SW480 (cell line): ENCODE measurements around the gene POLK.
"Not testable (repeated sequence)": the region's sequence is repeated elsewhere in the genome, so short reads cannot be mapped to it uniquely, and the experiment has no call there.

Source experiments
- DNase-seq: peaks from one replicate; pipeline ENCODE4 v3.0.0-alpha.2; 2016; ENCODE audit warnings: low spot score

Gene POLK

GRCh38 chr5:75610859-75611310 is 99.2 kb downstream of the POLK start:
- DNase-seq, result not testable (repeated sequence)

- peak; percentile 6 for DNase-seq
Observed at GRCh38 chr5:75611311-75612225, 99.9 kb downstream of the POLK start, which contains the start of gene ANKDD1B. TSS of gene ANKDD1B (plus strand) at chr5:75611453. CDS start at chr5:75611635, 182 bp downstream.

GRCh38 chr5:75612226-75612569 is 100.5 kb downstream of the POLK start:
- DNase-seq, result no peak

- no peak for DNase-seq
Observed at GRCh38 chr5:75612901-75613300, 101.2 kb downstream of the POLK start.

GRCh38 chr5:75614176-75614575 is 102.5 kb downstream of the POLK start:
- no peak for DNase-seq

- no peak for DNase-seq
Observed at GRCh38 chr5:75616371-75616881, 104.7 kb downstream of the POLK start.

GRCh38 chr5:75616971-75617621 is 105.4 kb downstream of the POLK start:
- DNase-seq, result no peak

GRCh38 chr5:75617736-75618352 is 106.2 kb downstream of the POLK start:
- DNase-seq, result no peak

GRCh38 chr5:75620184-75620959 is 108.7 kb downstream of the POLK start:
- no peak for DNase-seq

- DNase-seq, result peak; percentile 9
Observed at GRCh38 chr5:75622564-75622963, 110.9 kb downstream of the POLK start.

GRCh38 chr5:75623846-75624245 is 112.2 kb downstream of the POLK start:
- no peak for DNase-seq

- DNase-seq, result no peak
Observed at GRCh38 chr5:75626959-75627358, 115.3 kb downstream of the POLK start.

- DNase-seq, result no peak
Observed at GRCh38 chr5:75627801-75628200, 116.1 kb downstream of the POLK start.

- no peak for DNase-seq
Observed at GRCh38 chr5:75630875-75631274, 119.2 kb downstream of the POLK start.

GRCh38 chr5:75632321-75632720 is 120.6 kb downstream of the POLK start:
- no peak for DNase-seq

GRCh38 chr5:75637949-75638348 is 126.3 kb downstream of the POLK start:
- DNase-seq, result no peak

GRCh38 chr5:75639535-75640311 is 128.0 kb downstream of the POLK start:
- no peak for DNase-seq

- DNase-seq, result no peak
Observed at GRCh38 chr5:75640395-75640794, 128.7 kb downstream of the POLK start.

GRCh38 chr5:75640826-75641225 is 129.1 kb downstream of the POLK start:
- no peak for DNase-seq

- DNase-seq, result no peak
Observed at GRCh38 chr5:75648712-75649111, 137.0 kb downstream of the POLK start.
